GM18867 (cell line): ENCODE data around the gene SPEM2.

ENCODE experiments used
- ATAC-seq: cut with Tn5 transposase; IDR thresholded peaks from one replicate; pipeline ENCODE4 v1.9.1; 2021; ENCODE audit warnings: mild to moderate bottlenecking, moderate library complexity; ENCODE audit not compliant: unreplicated experiment

SPEM2 gene

DNA sequence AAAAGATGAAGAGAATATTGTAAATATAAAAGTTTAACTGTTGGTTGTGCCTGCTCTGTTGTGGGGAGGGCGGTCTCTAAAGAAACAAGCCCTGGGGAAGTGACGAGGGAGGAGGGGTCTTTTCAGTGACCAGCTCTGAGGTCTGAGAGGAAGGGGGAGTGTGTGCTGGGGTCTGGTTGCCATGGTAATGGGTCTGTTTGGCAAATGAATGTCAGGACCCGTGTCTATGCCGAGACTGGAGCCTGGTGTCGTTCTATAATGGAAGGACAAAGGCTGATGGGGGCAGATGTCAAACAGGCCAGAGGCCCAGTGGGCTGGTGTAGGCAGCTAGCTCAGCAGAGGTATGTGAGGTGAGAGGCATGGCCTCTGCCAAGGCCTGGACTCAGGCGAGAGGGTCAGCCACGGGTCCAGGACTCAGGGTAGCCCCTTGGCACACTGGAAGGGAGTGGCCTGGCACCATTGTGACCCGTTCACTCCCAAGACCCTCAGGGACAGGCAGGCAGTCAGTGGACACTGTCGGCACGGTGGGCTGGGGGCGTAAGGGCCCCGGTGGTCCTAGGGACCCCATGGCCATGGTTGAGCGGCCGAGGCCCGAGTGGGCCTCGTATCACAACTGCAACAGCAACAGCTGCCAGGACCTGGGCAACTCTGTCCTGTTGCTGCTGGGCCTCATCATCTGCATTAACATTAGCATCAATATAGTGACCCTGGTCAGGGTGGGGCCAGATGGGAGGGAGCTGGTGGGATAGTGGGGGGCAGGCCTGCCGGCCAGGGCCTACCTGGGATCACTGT, 5.4 kb upstream of the SPEM2 start, which contains the start of gene SPEM1:
SPEM1 (plus strand) TSS at position 506 of the 792 bp plus-strand sequence; CDS start at position 567, 61 bp downstream.
- ATAC-seq, result no peak

DNA sequence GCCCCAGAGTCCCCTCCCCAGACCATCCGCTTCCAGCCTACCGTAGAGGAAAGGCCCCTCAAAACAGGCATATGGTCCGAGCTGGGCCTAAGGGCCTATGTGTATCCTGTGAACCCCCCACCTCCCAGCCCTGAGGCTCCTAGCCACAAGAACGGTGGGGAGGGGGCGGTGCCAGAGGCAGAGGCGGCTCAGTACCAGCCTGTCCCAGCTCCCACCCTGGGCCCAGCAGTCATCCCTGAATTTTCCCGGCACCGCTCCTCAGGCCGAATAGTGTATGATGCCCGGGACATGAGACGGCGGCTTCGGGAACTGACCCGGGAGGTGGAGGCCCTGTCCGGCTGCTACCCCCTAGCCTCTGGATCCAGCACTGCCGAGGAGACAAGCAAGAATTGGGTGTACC, 4.2 kb upstream of the SPEM2 start:
- no peak for ATAC-seq

DNA sequence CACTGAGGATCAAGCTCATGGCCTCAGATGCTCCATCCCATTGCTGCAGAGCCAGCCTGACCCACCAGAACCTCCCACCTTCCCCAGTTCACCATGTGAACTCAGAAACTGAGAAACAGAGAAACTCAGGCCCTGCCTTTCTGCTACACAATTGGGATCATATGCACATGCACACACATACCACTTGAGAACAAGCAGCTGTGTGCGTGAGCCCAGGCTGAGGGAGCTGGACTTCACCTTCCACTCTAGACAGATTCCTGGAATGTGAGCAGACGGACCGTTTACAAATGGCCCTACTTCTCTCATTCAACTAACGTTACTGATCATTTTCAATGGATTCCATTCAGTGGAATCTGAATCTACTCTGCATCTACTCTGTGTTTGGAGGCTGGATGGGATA, 1.7 kb upstream of the SPEM2 start:
- ATAC-seq, result no peak

DNA sequence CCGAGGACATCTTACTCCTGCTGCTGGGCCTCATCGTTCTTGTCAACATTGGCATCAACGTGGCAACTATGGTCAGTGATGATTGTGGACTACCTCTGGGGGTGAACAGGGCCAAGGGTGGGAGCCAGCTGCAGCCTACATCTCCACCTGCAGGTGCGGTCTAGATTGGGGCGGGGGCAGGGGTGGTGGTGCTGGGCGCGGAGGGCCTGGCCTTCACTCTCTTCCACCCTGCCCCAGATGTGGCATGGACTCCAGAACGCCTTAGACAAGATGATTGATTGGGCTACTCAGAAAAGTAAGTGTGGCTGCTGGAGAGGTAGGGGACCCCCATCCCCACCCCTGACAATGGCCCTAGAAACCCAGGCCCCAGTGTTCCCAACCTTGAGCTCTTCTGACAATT, 340 bp downstream of the SPEM2 start:
- ATAC-seq, result no peak

DNA sequence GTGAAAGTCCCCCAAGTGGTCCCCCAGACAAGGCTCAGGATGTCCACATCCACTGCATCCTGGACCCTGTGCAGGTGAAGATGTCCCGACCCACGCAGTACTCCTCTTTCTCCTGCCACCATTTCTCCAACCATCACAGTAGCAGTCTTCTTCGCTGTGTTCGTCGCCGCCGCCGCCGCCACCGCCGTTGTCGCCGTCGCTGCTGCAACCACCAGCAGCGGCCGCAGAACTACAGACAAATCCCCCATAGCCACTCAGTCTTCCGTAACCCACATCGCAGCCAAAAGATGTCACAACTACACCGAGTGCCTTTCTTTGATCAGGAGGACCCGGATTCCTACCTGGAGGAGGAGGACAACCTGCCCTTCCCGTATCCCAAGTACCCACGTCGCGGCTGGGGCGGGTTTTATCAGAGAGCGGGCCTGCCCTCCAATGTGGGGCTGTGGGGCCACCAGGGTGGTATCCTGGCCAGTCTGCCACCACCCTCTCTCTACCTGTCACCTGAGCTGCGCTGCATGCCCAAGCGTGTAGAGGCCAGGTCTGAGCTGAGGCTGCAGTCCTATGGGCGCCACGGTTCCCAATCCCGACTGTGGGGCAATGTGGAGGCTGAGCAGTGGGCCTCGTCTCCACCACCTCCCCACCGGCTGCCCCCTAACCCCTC, 917 bp downstream of the SPEM2 start:
- ATAC-seq, result no peak

DNA sequence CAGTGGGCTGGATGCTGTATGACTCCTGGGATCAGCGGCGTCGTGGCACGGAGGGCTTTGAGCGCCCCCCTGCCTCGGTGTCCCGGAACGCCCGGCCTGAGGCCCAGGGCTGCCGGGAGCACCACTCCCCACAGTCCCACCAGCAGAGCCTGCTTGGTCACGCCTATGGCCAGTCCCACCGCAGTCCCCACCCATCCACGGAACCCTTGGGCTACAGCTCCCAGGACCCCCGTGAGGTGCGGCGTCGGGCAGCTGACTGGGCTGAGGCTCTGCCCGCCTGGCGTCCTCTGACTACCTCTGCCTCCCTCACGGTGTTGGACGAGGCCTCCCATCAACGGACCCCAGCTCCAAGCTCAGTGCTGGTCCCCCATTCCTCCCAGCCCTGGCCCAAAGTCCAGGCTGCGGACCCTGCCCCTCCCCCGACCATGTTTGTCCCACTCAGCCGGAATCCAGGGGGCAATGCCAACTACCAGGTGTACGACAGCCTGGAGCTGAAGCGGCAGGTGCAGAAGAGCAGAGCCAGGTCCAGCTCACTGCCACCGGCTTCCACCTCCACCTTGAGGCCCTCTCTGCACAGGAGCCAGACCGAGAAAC, 1.6 kb downstream of the SPEM2 start:
- no peak for ATAC-seq

DNA sequence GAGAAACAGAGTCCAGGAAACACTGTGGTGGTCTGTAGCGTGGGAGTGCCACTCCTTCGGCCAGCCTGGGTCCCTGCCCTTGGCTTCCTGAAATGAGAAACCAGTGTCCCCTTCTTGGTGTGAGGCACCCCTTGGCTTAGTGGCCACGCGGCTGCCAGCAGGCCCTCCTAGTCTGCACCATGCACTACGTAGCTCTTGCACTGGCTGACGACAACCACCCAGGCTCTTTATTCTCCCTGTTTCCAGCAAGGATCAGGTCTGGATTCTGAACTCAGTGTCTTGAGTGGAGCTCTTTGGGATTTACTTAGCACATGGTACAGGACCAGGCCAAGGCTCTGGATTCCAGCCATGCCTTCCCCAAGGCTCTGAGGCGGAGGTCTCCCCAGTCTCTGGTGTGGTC, 2.1 kb downstream of the SPEM2 start:
- ATAC-seq, result no peak

DNA sequence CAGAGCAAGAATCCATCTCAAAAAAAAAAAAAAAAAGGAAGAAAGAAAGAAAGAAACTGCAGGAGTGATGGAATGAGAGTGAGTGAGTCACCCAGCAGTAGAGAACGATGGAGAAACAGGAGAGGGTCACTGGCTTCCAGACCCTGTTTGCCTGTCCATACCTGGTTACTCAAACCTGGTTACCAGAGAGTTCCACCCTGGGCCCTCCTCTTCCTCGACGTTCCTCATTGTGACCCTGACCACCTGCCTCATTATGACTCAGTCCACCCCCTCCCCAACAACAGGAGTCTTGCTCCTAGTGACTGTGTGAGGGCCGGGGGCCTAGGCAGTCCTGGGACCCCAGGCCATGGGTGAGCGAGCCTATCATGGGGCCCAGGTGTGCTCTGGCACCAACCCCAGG, 3.1 kb downstream of the SPEM2 start, which contains the start of gene SPEM3:
SPEM3 (plus strand) TSS at position 301 of the 400 bp plus-strand sequence; CDS start at position 347, 46 bp downstream.
- no peak for ATAC-seq

DNA sequence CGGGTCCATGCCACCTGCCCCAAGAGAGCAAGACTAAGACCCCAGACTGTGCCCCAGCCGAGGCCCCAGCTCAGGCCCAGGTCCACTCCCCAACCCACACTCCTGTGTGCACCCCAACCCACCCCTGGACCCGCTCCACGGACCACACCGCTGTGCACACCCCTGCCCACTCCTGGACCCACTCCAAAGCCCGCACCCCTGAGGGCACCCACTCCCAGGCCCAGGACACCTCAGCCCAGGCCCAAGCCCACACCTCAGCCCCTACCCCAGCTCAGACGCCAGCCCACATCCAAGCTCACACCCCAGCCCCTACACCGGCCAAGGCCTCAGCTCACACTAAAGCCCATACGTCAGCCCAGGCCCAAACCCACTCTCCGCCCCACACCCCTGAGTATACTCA, 4.3 kb downstream of the SPEM2 start:
- ATAC-seq, result no peak

DNA sequence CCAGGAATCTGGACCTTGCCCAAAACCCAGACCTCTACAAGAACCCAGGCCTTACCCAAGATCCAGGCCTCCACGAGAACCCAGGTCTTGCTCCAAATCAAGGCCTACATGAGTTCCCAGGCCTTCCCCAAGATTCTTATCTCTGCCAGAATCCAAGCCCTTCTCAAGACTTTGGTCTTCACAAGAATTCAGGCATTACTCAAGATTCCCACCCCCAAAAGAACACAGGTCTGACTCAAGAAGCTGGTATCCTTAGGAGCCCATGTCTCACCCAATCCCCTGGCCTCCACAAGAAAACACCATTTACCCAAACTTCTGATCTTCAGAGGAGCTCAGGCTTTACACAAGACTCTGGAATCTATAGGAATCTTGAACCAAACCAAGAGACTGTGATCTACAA, 5.8 kb downstream of the SPEM2 start:
- no peak for ATAC-seq

DNA sequence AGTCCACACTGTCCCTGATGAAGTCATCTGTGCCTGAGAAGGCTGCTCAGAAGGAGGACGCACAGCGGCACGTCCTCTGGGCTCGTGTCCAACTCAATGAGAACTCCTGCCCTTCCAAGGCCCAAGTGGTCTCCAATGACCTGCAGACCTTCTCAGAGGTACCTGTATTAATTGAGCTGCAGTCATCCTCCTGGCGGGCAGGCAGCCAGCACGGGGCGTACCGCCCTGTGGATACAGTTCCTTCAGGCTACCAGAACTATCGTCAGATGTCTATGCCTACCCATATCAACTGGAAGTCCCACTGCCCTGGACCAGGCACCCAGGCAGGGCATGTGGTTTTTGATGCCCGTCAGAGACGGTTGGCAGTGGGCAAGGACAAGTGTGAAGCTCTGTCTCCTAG, 6.9 kb downstream of the SPEM2 start:
- no peak for ATAC-seq

DNA sequence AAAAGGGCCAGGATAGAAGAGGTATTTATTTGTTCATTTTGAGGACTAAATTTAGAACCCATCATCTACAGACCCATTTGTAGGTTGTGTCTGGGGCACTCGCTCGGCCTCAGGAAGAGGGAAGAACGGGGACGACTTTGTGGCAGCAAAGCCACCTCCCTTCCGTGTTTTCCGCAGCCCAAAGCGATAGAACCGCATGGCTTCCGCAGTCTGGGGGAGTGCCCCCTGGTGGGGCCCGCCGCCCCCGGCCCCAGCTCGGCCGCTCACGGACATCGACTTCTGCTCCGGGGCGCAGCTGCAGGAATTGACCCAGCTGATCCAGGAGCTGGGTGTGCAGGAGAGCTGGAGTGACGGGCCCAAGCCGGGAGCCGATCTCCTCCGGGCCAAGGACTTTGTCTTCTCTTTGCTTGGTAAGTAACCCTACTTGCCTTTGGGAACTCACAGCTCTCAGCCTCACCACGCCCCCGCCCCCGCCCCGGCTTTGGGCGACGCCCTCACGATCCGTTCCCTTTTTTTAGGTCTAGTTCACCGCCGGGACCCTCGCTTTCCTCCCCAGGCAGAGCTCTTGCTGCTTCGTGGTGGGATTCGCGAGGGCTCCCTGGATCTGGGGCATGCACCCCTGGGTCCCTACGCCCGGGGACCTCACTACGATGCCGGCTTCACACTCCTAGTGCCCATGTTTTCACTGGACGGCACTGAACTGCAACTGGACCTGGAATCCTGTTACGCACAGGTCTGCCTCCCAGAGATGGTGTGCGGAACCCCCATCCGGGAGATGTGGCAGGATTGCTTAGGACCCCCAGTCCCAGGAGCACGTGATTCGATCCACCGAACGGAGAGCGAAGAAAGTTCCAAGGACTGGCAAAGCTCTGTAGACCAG, 10.5 kb downstream of the SPEM2 start:
- peak; percentile 23 for ATAC-seq

DNA sequence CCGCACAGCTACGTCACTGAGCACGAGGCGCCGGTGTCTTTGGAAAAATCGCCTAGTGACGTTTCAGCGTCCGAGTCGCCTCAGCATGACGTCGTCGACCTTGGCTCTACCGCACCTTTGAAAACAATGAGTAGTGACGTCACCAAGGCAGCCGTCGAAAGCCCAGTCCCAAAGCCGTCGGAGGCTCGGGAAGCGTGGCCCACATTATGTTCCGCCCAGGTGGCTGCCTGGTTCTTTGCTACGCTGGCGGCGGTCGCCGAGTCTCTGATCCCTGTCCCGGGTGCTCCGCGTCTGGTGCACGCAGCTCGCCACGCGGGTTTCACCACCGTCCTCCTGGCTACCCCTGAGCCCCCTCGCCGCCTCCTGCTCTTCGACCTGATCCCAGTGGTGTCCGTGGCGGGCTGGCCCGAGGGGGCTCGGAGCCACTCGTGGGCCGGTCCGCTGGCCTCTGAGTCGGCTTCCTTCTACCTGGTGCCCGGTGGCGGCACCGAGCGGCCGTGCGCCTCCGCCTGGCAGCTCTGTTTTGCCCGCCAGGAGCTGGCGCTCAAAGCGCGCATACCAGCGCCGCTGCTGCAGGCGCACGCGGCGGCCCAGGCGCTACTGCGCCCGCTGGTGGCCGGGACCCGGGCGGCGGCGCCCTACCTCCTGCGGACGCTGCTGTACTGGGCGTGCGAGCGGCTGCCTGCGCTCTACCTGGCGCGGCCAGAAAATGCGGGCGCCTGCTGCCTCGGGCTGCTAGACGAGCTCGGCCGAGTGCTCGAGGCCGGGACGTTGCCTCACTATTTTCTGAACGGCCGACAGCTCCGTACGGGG, 11.3 kb downstream of the SPEM2 start:
- ATAC-seq, result no peak

DNA sequence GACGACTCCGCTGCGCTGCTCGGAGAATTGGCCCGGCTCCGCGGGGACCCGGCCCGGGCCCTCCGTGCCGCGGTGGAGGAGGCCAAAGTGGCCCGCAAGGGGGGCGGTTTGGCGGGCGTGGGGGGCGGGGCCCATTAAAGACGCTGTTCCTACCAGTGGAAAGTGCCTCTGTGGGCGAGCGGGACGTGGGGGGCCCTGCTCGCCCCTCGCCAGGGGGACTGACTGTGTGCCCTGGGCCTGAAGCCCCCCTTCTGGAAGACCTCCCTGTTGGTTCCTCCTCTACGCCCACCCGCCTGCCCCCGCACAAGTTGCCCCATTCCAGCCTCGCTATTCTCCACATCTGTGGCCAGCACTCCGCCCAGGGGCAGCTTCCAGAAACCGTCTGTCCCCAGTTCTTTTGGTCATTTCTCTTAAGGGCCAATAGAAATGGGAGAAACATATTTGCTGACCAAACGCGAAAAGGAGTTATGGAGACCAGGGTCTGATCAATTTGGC, 12.0 kb downstream of the SPEM2 start:
- no peak for ATAC-seq

DNA sequence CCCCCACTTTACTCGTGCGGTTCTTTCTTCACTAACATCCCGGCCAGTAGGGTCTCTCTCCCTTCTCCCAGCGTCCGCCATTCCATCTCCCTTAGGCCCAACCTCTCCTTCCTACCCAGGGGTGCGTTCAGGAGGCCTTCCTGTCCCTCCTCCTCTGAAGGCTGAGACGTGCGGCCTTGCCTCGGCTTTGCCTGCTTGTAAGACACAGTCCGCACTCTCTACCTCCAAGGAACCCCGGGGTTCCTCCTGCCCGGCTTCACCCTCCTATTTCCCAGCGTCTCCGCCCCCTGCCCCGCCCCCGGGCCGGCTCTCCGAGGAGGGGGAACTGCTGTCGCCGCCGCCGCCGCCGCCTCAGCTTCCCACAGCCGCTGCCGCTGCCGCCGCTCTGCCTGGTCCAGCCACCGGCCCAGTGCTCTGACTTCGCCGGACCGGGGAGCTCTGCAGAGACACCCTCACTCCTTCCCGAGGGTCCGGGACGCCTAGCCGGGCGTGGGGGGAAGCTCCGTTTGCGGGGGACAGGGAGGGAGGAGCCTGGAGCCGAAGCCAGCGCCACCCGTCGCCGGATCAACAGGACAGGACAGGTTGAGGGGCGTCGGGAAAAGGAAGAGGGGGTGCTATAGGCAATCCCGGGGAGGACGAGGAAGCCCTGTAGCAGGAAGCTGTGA, 12.7 kb downstream of the SPEM2 start:
- ATAC-seq, result no peak

DNA sequence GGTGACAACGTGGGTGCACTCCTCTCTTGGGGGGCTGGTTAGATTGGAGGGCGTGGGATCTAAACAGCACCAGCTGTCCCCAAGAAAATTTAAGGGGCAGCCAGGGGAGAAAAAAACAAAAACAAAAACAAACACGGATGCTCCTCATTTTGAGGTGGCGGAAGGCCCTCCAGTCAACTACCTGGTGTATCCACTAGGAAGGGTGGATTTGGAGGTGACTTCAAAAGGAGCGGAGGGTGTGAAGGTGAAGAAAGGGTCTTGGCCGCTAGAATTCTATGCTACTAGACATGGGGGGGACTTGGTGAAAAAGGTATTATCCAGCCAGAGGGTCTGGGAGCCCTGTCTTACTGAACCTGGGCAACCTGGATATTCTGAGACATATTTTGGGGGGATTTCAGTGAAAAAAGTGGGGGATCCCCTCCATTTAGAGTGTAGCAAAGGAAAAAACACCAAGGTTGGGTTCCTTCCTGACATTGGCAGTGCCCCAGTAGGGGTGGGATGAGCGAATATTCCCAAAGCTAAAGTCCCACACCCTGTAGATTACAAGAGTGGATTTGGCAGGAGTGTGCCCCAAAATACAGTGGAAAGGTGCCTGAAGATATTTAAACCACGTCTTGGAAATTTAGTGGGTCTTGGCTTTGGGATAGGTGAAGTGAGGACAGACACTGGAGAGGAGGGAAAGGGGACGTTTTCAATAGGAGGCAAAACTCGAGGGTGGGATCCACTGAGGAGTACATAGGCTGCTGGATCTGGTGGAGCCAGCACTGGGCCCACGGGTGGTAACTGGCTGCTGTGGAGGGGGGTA, 13.4 kb downstream of the SPEM2 start:
- ATAC-seq, result no peak

DNA sequence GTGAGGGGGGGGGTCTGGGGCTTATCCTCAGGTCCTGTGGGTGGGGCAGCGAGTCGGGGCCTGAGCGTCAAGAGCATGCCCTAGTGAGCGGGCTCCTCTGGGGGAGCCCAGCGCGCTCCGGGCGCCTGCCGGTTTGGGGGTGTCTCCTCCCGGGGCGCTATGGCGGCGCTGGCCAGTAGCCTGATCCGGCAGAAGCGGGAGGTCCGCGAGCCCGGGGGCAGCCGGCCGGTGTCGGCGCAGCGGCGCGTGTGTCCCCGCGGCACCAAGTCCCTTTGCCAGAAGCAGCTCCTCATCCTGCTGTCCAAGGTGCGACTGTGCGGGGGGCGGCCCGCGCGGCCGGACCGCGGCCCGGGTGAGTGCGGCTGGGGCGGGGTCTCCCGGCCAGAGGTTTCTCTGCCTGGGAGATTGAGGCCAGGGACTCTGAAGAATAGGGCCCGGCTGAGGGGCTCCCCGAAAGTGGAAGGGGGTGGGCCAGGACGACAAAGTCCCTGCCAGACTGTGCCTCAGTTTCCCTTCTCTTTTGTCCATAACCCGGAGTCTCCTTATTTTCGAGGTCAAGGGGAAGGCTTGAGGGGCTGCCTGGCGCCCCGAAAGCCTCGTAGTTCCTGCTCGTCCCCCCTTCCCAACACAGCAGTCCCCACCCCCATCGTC, 14.2 kb downstream of the SPEM2 start, which contains the start of gene FGF11:
FGF11 (plus strand) TSS at position 51 of the 651 bp plus-strand sequence; CDS start at position 160, 109 bp downstream.
- ATAC-seq, result no peak
